ENCODE data around the gene NUDT8. TPM values are rescaled to one million over a fixed set of nuclear protein-coding genes. Genes with fewer than 3 reads are reported as not detected.
"Not testable (repeated sequence)": the region's sequence is repeated elsewhere in the genome, so short reads cannot be mapped to it uniquely, and the experiment has no call there.

Gene NUDT8
- total RNA-seq, 6 experiments from 2014 or later: 2.0 to 3.0 (median 2.6) TPM

DNA sequence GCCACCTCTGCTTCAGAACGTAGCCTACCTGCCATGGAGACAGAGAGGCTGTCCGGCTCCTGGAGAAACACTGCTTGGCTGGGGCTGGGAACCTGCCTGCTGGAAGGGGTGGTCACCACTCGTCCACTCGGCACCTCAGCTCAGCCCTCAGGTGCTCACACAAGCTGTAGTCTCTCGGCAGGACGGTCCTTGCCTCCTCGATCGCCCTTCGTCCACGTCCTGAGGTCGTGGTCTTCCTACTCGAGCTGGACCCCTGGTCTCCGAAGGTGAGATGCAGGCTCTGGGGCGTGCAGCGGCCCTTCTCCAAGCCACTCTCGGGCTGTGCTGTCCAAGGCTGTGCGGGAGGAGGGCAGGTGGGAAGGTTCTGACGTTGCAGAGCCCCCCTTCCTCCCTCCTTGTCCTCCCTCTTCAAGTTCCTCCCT, 9.7 kb upstream of the NUDT8 start, which contains the start of gene TBX10:
Gene TBX10, minus strand, starts transcription at position 326 of the 422 bp plus-strand sequence. Its CDS starts 291 bp downstream, at position 35.
- Mint-ChIP-seq H3K36me3 (ENCODE audit: low read depth) (no peaks in the 10 kb centered on the region), H3K4me1 (ENCODE audit: low read depth) (no peaks in the 10 kb centered on the region), H3K27ac (no peak within 1 kb of the TSS), H3K4me3 (no peak within 1 kb of the TSS), H3K27me3 (ENCODE audit: insufficient read depth) (peaks cover 23% of the 10 kb centered on the region), H3K9me3 (no peaks in the 10 kb centered on the region)
- TF ChIP-seq, protein P1, sequence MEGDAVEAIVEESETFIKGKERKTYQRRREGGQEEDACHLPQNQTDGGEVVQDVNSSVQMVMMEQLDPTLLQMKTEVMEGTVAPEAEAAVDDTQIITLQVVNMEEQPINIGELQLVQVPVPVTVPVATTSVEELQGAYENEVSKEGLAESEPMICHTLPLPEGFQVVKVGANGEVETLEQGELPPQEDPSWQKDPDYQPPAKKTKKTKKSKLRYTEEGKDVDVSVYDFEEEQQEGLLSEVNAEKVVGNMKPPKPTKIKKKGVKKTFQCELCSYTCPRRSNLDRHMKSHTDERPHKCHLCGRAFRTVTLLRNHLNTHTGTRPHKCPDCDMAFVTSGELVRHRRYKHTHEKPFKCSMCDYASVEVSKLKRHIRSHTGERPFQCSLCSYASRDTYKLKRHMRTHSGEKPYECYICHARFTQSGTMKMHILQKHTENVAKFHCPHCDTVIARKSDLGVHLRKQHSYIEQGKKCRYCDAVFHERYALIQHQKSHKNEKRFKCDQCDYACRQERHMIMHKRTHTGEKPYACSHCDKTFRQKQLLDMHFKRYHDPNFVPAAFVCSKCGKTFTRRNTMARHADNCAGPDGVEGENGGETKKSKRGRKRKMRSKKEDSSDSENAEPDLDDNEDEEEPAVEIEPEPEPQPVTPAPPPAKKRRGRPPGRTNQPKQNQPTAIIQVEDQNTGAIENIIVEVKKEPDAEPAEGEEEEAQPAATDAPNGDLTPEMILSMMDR (IDR thresholded peaks at IDR 0.05): no peak
- DNase-seq: no peak

DNA sequence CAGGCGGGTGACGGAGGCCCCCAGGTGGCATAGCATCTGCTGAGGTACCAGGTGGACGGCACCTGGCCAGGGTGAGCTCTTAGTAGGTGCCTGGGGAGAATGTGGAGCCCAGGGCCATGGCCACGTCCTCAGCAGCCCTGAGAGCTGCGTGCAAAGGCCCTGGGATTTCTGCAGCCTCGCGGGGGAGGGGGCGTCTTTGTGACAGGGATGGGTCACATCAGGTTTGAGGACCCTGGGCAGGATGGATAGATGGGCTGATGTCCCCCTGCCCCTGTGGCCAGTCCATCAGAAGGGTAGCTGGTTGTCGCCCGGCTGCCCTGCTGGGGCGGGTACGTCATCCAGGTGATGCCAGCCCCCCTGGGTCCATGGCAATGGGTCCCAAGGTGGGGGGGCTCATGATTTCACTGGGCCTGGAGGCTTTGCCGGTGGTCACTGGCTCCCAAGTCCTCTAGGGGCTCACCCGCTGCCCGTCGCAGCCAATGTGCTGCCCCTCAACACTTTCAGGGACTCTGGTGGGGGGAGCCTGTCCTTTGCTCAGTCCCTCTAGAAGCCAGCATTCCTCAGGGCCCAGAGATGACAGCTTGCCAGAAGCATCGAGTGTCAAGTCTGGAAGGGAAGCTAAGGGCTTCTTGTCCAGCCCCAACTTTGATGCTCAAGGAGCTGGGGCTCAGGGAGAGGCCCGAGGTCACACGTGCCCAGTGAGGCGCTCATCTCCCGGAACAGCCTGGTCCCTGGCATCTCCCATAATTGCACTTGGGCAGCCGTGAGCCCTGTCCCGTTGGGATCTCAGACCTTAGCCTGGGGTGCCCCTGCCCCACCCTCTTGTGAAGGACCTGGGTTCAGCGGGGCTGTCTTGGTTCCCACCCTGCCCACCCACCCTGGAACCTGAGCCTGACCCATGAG, 9.0 kb upstream of the NUDT8 start:
- H3K9me3 Mint-ChIP-seq: no peaks in the 10 kb centered on the region

DNA sequence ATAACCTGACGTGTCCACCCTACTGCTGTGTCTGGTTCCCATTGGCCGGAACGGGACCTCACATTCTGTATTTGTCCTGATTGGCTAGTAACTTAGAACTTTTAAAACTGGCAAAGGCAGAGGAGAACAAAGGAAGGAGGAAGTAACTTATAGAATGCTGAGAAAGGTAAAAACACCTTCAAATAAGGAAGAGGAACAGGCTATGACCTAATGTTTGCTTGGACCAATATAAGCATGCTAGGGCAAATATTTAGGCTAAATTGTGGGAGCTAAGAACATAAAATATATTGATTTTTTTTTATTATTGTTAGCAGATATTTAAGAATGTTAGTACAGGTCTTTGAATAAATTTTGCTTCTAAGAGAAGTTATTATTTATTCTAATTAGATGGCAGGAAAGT, 7.7 kb upstream of the NUDT8 start:
- H3K9me3 Mint-ChIP-seq; H3K4me1 Mint-ChIP-seq (ENCODE audit: low read depth); H3K36me3 Mint-ChIP-seq (ENCODE audit: low read depth); H3K27ac Mint-ChIP-seq; DNase-seq; H3K4me3 Mint-ChIP-seq: not testable (repeated sequence)
- H3K27me3 Mint-ChIP-seq (ENCODE audit: insufficient read depth): peaks cover 18% of the 10 kb centered on the region

More for the DNA sequence above, 9.0 kb upstream of the NUDT8 start:
- no peaks in the 10 kb centered on the region for H3K36me3 Mint-ChIP-seq (ENCODE audit: low read depth)
- H3K4me1 Mint-ChIP-seq (ENCODE audit: low read depth): no peaks in the 10 kb centered on the region
- peaks cover 20% of the 10 kb centered on the region for H3K27me3 Mint-ChIP-seq (ENCODE audit: insufficient read depth)
- DNase-seq: no peak
- TF ChIP-seq, protein P1 (IDR thresholded peaks at IDR 0.05): no peak
- H3K4me3 Mint-ChIP-seq: no peak overlapping the region
- H3K27ac Mint-ChIP-seq: no peak overlapping the region

DNA sequence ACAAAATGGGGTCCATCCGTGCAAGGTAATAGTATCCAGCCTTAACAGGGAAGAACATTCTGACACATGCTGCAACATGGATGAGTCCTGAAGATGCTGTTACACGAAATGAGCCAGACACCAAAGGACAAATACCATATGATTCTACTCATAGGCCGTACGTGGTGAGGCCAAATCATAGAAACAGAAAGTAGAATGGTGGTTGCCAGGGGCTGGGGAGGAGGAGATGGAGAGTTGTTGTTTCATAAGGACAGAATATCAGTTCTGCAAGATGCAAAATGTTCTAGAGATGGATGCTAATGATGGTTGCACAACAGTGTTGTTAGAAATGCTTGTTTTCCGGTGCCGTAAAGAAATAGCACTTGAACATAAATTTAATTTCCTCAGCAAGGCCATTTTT, 7.2 kb upstream of the NUDT8 start:
- H3K27me3 Mint-ChIP-seq (ENCODE audit: insufficient read depth): peaks cover 13% of the 10 kb centered on the region
- no peaks in the 10 kb centered on the region for H3K4me1 Mint-ChIP-seq (ENCODE audit: low read depth)
- no peak overlapping the region for H3K4me3 Mint-ChIP-seq
- no peaks in the 10 kb centered on the region for H3K36me3 Mint-ChIP-seq (ENCODE audit: low read depth)
- H3K9me3 Mint-ChIP-seq: no peaks in the 10 kb centered on the region
- H3K27ac Mint-ChIP-seq: no peak overlapping the region
- no peak for DNase-seq
- TF ChIP-seq, protein P1 (IDR thresholded peaks at IDR 0.05): no peak

DNA sequence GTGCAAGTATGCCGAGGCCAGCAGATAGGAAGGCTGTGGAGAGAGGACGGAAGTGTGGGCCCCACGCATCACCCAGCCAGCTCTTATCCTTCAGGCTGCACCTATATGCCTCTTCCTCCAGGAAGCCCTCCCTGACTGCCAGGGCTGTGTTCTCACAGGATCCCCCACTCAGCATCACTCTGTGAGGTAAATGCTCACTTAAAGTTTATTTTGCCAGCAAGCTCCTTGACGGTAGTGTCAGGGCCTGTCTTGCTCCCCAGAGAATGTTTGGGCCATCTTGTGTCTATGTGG, 5.4 kb upstream of the NUDT8 start:
- Mint-ChIP-seq H3K36me3 (ENCODE audit: low read depth) (no peaks in the 10 kb centered on the region), H3K27me3 (ENCODE audit: insufficient read depth) (peaks cover 9% of the 10 kb centered on the region), H3K27ac (no peak overlapping the region), H3K9me3 (no peaks in the 10 kb centered on the region), H3K4me3 (no peak overlapping the region), H3K4me1 (ENCODE audit: low read depth) (peaks cover 5% of the 10 kb centered on the region)
- TF ChIP-seq, protein P1 (IDR thresholded peaks at IDR 0.05): no peak
- no peak for DNase-seq

Measured in HFFc6 (cell line).